Measurements from ENCODE around the gene WDR4.

Gene WDR4

DNA sequence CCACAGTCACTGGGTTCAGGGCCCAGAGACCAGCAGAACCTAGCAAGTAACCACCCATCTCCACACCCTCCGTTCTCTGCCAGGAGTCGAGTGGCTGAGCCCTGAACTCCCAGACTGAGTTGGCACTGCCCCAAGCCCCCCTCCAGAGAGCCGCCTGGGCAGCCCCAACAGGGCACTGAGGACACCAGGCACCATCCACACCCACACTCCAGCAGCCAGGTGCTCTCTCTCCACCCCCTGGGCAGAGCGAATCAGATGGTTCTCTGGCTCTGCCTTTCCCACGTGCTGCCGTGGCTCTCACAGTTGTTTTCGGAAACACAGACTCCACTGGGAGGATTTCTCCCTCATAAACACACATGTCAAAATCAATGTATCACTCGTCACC is 13.6 kb downstream of the WDR4 start:
- Histone ChIP-seq H3K9ac (ENCODE audit: low read length) (no peak overlapping the region), H3K36me3 (ENCODE audit: control insufficient read depth, insufficient read depth, low read length) (peaks cover 13% of the 10 kb centered on the region), H3K27me3 (ENCODE audit: control insufficient read depth, insufficient read depth, low read length) (no peaks in the 10 kb centered on the region), H3K4me3 (ENCODE audit: low read length) (no peak overlapping the region), H3K27ac (ENCODE audit: low read depth, low read length) (no peak overlapping the region), H3K4me1 (ENCODE audit: control insufficient read depth, insufficient read depth, low read length) (no peaks in the 10 kb centered on the region)

DNA sequence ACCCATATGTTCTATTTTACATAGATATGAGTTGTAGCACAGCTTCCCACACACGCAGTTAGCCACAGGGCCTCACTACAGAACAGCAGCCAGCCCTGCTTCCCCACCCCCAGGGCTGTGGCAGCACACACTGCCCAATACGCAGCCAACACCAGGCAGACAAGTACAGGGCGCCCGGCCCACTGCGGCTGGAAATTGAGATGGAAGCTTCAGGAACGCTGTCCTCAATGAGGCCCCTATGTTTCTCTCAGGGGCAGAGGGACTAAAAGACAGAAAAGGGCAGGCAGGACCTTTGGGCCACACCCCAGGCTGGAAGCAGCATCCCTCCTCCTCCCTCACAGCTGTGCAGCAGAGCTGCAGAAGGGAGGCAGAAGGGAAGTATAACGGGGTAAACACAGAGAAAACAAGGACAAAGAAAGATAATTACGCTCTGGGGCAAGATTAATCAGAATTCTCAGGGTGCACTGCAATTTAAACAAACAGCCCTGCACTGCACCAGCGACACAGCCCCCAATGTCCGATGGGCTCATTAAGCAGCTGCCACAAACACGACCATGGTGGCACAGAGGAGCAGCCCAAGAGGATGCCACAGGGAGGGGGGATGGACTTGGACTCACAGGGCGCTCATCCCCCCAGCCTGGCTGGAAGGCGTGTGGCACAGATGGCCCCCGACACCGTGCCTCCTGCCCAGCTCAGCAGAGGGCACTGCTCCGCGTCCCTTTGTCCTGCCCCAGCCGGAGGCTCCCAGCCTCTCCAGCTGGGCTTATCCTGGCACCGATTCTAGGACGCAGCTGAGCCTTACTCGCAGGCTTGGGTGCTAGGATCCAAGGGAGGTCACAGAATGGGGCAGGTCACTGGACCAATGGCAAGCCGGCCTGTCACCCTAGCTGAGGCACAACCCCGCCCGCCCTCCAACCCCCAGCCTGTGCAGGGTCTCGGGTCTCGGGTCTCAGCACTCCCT is 14.2 kb downstream of the WDR4 start:
- no peaks in the 10 kb centered on the region for H3K4me1 ChIP-seq (ENCODE audit: control insufficient read depth, insufficient read depth, low read length)
- H3K27me3 ChIP-seq (ENCODE audit: control insufficient read depth, insufficient read depth, low read length): no peaks in the 10 kb centered on the region
- no peak overlapping the region for H3K27ac ChIP-seq (ENCODE audit: low read depth, low read length)
- no peak overlapping the region for H3K9ac ChIP-seq (ENCODE audit: low read length)
- no peak overlapping the region for H3K4me3 ChIP-seq (ENCODE audit: low read length)
- peaks cover 11% of the 10 kb centered on the region for H3K36me3 ChIP-seq (ENCODE audit: control insufficient read depth, insufficient read depth, low read length)

DNA sequence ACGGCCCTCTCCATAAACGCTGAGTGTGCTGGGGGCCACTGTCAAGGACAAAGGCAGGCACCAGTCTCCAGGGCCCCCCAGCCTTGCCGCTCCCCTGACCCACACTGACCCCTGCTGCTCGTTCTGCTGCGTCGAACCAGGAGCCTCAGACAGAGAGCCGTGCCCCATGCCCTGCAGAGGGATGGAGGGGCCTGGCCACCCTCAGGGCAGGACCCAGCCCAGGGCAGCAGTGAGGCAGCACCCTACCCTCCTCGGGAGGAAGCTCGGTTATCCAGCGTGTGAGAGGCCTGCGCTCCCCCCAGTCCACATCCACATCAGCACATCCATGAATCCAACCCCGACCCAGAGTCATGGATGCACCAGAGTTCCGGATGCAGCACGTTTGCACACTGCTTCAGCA is 15.1 kb downstream of the WDR4 start:
- Histone ChIP-seq H3K36me3 (ENCODE audit: control insufficient read depth, insufficient read depth, low read length) (peaks cover 11% of the 10 kb centered on the region), H3K27ac (ENCODE audit: low read depth, low read length) (no peak overlapping the region), H3K27me3 (ENCODE audit: control insufficient read depth, insufficient read depth, low read length) (no peaks in the 10 kb centered on the region), H3K4me3 (ENCODE audit: low read length) (no peak overlapping the region), H3K9ac (ENCODE audit: low read length) (no peak overlapping the region), H3K4me1 (ENCODE audit: control insufficient read depth, insufficient read depth, low read length) (no peaks in the 10 kb centered on the region)

DNA sequence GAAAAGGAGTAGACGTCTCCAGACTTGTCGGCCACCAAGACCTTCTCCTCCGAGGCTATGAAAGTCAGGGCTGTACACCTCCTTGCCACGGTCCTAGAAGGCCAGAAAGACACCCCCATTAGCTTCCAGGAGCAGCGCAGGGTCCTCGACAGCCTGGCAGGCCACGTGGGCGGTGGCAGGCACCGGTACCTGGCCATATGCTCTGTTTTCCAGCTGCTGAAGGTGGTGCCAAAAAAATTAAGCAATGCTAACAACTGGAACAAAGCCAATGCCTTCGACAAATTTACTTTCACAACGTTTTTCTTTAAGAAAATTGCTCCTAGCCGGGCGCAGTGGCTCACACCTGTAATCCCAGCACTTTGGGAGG is 15.9 kb downstream of the WDR4 start:
- H3K4me1 ChIP-seq (ENCODE audit: control insufficient read depth, insufficient read depth, low read length): no peaks in the 10 kb centered on the region
- H3K36me3 ChIP-seq (ENCODE audit: control insufficient read depth, insufficient read depth, low read length): peaks cover 8% of the 10 kb centered on the region
- H3K27me3 ChIP-seq (ENCODE audit: control insufficient read depth, insufficient read depth, low read length): no peaks in the 10 kb centered on the region
- H3K4me3 ChIP-seq (ENCODE audit: low read length): no peak overlapping the region
- no peak overlapping the region for H3K27ac ChIP-seq (ENCODE audit: low read depth, low read length)
- no peak overlapping the region for H3K9ac ChIP-seq (ENCODE audit: low read length)

DNA sequence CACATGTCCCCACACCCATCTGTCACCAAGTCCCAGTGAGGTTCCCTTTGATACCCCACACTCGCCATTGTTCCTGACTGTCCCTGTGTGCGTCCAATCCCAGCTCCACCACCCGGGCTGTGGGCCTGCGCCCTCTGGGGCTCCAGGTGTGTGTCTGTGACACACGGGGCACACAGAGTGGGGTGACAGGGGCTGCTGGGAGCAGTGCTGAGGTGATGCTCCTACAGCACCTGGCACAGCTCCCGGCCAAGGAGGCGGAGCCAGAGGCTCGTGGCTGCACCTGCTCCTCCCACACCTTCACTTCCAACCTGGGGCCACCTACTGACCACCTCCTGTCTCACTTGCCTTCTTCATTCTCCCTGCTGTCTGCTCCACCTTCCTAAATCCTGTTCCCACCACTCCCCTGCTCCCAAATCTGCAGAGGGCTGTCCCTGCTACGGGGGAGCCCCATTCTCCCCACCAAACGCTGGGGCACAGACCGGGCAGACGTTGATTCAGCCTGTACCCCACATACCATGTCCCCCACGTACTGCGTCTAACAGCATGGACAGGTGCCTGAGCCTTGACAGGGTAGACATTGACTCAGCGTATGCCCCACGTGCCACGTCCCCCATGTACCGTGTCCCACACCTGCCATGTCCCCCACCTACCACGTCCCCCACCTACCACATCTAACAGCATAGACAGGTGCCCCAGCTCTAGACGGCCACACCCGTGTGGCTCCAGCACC is 16.4 kb downstream of the WDR4 start:
- H3K4me3 ChIP-seq (ENCODE audit: low read length): no peak overlapping the region
- no peak overlapping the region for H3K9ac ChIP-seq (ENCODE audit: low read length)
- no peaks in the 10 kb centered on the region for H3K4me1 ChIP-seq (ENCODE audit: control insufficient read depth, insufficient read depth, low read length)
- H3K27me3 ChIP-seq (ENCODE audit: control insufficient read depth, insufficient read depth, low read length): no peaks in the 10 kb centered on the region
- no peak overlapping the region for H3K27ac ChIP-seq (ENCODE audit: low read depth, low read length)
- H3K36me3 ChIP-seq (ENCODE audit: control insufficient read depth, insufficient read depth, low read length): peaks cover 6% of the 10 kb centered on the region

DNA sequence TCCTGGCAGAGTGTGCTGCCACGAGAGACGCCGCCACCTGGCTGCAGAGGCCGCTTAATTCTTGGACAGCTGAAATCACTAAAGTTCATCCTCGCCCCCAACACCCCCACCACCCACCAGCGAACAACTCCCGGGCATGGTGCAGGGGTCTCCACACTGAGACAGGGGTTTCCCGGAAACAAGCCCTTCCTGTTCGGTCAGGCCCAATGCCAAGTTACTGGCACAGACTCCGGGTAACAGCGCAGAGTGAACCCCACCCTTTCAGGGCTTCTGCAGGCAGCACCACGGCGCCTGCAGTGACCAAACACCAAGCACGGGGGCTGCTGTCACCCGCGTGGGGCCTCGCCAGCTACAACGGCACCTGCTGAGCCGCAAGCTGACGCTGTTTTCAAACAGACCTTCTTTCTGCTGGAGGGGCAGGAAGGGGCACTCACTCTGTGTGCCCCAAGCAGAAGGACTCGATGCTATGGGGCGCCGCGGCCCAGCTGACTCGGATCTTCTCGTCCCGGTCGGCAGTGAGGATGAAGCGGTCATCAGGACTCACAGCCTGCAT is 17.4 kb downstream of the WDR4 start:
- H3K27ac ChIP-seq (ENCODE audit: low read depth, low read length): no peak overlapping the region
- peaks cover 12% of the 10 kb centered on the region for H3K36me3 ChIP-seq (ENCODE audit: control insufficient read depth, insufficient read depth, low read length)
- no peak overlapping the region for H3K9ac ChIP-seq (ENCODE audit: low read length)
- H3K4me3 ChIP-seq (ENCODE audit: low read length): no peak overlapping the region
- no peaks in the 10 kb centered on the region for H3K27me3 ChIP-seq (ENCODE audit: control insufficient read depth, insufficient read depth, low read length)
- H3K4me1 ChIP-seq (ENCODE audit: control insufficient read depth, insufficient read depth, low read length): no peaks in the 10 kb centered on the region

DNA sequence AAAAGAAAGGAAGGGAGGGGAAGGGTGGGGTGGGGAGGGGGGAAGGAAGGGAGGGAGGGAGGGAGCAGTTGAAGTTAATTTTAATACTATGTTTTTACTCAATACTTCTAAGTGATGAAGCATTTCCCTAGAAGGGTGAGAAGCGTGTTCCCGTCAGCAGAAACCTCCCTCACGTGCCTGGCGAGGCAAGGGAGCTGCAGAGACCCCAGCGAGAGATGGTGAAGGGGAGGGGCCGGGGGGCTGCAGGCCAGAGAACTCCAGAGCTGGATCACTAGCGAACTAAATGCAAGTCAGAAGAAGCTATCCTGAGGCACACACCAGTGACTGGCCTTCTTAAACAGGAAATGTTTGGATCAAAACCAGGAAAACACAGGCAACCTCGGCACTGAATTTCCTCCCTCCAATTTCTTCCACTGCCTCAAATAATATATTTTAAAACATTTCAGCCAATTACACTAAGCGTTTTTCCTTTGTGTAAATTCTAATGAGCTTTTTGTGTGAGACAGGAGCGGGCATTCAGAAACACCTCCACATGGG is 18.0 kb downstream of the WDR4 start:
- H3K36me3 ChIP-seq (ENCODE audit: control insufficient read depth, insufficient read depth, low read length): peaks cover 12% of the 10 kb centered on the region
- H3K4me1 ChIP-seq (ENCODE audit: control insufficient read depth, insufficient read depth, low read length): no peaks in the 10 kb centered on the region

DNA sequence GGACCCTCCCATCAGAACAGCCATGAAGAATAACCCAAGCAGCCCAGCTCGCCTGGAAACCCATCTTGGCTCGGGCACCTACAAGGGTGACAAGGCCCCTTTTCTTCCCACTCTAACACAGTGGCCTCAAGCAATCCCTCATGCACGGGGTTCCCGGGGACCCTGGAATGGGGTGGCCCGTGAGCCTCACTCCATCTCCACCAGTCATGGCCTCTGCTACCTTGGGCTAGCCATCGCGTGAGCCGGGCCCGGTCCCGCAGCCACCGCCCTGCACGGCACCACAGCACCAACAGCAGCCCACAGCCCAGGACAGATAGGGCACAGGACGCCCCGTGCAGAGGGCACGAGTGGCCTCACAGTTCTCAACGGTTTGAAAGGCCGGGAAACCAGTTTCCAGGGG is 19.0 kb downstream of the WDR4 start:
- Histone ChIP-seq H3K4me1 (ENCODE audit: control insufficient read depth, insufficient read depth, low read length) (no peaks in the 10 kb centered on the region), H3K27ac (ENCODE audit: low read depth, low read length) (no peak overlapping the region), H3K4me3 (ENCODE audit: low read length) (no peak overlapping the region), H3K9ac (ENCODE audit: low read length) (no peak overlapping the region), H3K36me3 (ENCODE audit: control insufficient read depth, insufficient read depth, low read length) (peaks cover 20% of the 10 kb centered on the region), H3K27me3 (ENCODE audit: control insufficient read depth, insufficient read depth, low read length) (no peaks in the 10 kb centered on the region)

More for the DNA sequence above, 18.0 kb downstream of the WDR4 start:
- Histone ChIP-seq H3K4me3 (ENCODE audit: low read length) (no peak overlapping the region), H3K9ac (ENCODE audit: low read length) (no peak overlapping the region), H3K27me3 (ENCODE audit: control insufficient read depth, insufficient read depth, low read length) (no peaks in the 10 kb centered on the region), H3K27ac (ENCODE audit: low read depth, low read length) (no peak overlapping the region)

DNA sequence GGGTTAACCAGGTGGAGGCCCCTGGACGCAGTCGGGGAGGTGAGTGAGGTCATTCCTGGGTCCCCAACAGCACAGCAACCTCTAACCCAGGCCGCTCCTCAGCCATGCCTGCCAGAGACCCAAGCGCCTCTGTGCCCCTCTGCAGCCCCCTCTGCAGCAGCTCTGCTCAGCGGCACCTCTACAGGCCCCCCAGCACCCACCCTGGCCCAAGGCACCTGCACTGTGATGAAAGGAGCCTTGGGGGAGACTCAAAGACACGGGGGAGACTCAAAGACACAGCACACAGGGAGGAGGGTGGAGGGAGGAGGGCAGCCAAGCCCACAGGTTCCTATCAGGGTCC is 19.5 kb downstream of the WDR4 start:
- no peak overlapping the region for H3K4me3 ChIP-seq (ENCODE audit: low read length)
- H3K9ac ChIP-seq (ENCODE audit: low read length): no peak overlapping the region
- no peak overlapping the region for H3K27ac ChIP-seq (ENCODE audit: low read depth, low read length)
- no peaks in the 10 kb centered on the region for H3K4me1 ChIP-seq (ENCODE audit: control insufficient read depth, insufficient read depth, low read length)
- no peaks in the 10 kb centered on the region for H3K27me3 ChIP-seq (ENCODE audit: control insufficient read depth, insufficient read depth, low read length)
- peaks cover 24% of the 10 kb centered on the region for H3K36me3 ChIP-seq (ENCODE audit: control insufficient read depth, insufficient read depth, low read length)

DNA sequence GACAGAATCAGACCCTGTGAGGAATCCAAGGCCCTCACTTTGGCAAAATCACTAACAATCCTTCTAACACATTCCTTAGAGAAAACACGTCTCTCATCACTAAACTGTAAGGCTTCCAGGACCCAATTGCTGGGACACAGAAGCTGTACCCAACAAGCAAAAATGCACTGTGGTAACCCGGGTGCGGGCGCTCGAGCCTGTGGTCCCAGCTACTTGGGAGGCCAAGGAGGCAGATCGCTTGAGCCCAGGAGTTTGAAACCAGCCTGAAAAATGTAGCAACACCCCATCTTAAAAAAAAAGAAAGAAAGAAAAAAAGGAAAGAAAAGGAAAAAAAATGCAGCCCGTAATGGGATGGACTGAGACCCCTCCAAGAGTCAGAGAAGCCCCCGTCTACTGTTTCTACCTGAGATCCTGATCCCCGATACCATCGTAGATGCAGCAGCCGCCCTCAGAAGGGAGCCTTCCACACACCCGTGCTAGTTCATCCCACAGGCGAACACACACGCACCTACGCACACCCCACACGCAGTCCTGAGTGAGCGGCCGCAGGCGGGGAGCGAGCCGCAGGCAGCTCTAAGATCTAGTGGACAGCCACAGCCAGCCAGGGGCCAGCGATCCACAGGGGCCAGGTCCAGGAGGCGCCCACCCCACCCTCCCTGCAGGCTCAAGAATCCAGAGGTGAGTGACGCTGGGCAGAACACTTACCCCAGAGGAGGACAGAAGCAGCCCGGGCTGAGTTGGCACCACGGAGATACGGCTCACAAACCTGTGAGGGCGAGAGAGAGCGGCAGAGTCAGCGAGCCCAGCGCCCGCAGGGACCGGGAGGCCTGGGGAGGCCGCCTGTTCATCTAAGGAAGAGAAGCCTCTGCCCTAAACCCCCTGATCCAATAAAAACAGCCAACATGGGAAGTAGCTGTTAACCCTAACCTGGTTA is 20.1 kb downstream of the WDR4 start:
- H3K4me3 ChIP-seq (ENCODE audit: low read length): no peak overlapping the region
- no peaks in the 10 kb centered on the region for H3K4me1 ChIP-seq (ENCODE audit: control insufficient read depth, insufficient read depth, low read length)
- H3K36me3 ChIP-seq (ENCODE audit: control insufficient read depth, insufficient read depth, low read length): peaks cover 29% of the 10 kb centered on the region
- H3K27me3 ChIP-seq (ENCODE audit: control insufficient read depth, insufficient read depth, low read length): no peaks in the 10 kb centered on the region
- no peak overlapping the region for H3K9ac ChIP-seq (ENCODE audit: low read length)
- H3K27ac ChIP-seq (ENCODE audit: low read depth, low read length): no peak overlapping the region

DNA sequence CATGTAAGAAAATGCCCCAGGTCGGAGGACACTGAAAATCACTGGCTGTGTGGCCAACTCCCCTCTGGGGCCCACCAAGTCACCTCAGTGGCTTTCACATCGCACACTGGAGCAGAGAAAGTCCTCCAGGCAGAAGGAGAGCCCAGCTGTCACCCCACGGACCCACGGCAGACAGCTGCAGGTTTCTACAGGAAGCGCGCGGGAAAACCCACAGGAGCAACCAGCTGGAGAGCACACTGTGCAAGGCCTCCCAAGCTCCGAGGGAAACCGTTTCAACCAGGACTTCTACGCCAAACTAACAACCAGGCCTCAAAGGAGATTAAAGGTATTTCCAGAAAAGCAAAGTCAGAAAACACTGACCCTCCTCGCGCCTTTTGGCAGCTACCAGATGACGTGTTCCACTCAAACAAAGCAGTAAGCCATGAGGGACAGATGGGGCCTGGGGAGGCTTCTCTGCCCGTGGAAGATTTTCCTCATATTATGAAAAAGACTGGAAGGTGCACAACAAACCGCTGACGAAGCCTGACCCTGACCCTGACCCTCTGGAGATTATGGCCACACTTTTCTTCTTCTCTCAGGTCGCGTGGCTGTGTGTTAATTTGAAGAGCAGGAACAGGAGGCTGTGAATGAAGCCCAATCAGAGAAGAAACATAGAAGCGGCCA is 21.0 kb downstream of the WDR4 start:
- Histone ChIP-seq H3K4me3 (ENCODE audit: low read length) (no peak overlapping the region), H3K27me3 (ENCODE audit: control insufficient read depth, insufficient read depth, low read length) (no peaks in the 10 kb centered on the region), H3K36me3 (ENCODE audit: control insufficient read depth, insufficient read depth, low read length) (peaks cover 35% of the 10 kb centered on the region), H3K4me1 (ENCODE audit: control insufficient read depth, insufficient read depth, low read length) (no peaks in the 10 kb centered on the region), H3K27ac (ENCODE audit: low read depth, low read length) (no peak overlapping the region), H3K9ac (ENCODE audit: low read length) (no peak overlapping the region)
